Neutrophil (primary cell): ENCODE results near the gene GBP1.
"Not testable (repeated sequence)": the region's sequence is repeated elsewhere in the genome, so short reads cannot be mapped to it uniquely, and the experiment has no call there.

ENCODE experiments used
- H3K27ac ChIP-seq: fragments of 200-600 bp; sonication (generic); 2 replicates; pipeline ENCODE4 v1.5.1; 2016; ENCODE audit warnings: mild to moderate bottlenecking, moderate library complexity
- H3K27me3 ChIP-seq: fragments of 200-600 bp; sonication (generic); 2 replicates; pipeline ENCODE4 v1.6.0; 2016; ENCODE audit warnings: mild to moderate bottlenecking
- H3K36me3 ChIP-seq: fragments of 200-600 bp; sonication (generic); 2 replicates; pipeline ENCODE4 v1.5.1; 2017
- H3K4me1 ChIP-seq, 2 experiments: fragments of 200-600 bp in 1 of 2; sonication (generic) in 1 of 2; 1 replicate in 1 of 2; 2 replicates in 1 of 2; pipeline versions ENCODE4 v1.5.1 to v1.6.1; 2013 to 2016; ENCODE audit warnings: low read depth in 1 of 2, low read length in 1 of 2, mild to moderate bottlenecking in 1 of 2, moderate library complexity in 1 of 2; ENCODE audit not compliant: control insufficient read depth in 1 of 2, insufficient read depth in 1 of 2
- H3K4me3 ChIP-seq, 2 experiments: fragments of 200-600 bp in 1 of 2; sonication (generic) in 1 of 2; 1 replicate in 1 of 2; 2 replicates in 1 of 2; pipeline ENCODE4 v1.5.1; 2013 to 2016; ENCODE audit warnings: low read depth in 1 of 2, low read length in 1 of 2, mild to moderate bottlenecking in 1 of 2, moderate library complexity in 1 of 2
- H3K9me3 ChIP-seq: fragments of 200-600 bp; sonication (generic); 2 replicates; pipeline ENCODE4 v1.5.1; 2016
- CTCF ChIP-seq: fragments of 200-600 bp; sonication (generic); IDR thresholded peaks from 2 replicates; pipeline ENCODE4 v1.5.1; 2016; ENCODE audit warnings: antibody characterized with exemption

GBP1 gene

DNA sequence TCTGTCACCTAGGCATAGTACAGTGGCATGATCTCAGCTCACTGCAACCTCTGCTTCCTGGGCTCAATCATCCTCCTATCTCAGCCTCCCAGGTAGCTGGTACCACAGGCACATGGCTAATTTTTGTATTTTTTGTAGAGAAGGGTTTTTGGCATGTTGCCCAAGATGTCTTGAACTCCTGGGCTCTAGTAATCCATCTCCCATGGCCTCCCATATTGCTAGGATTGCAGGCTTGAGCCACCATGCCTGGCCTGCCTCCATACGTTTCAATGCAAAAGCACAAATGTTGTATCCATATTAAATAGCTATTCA, 24.7 kb downstream of the GBP1 start:
- Histone ChIP-seq H3K4me1 (no peaks in the 10 kb centered on the region), H3K4me3 (no peak overlapping the region), H3K9me3 (no peaks in the 10 kb centered on the region), H3K36me3 (no peaks in the 10 kb centered on the region), H3K27me3 (no peaks in the 10 kb centered on the region), H3K27ac (no peak overlapping the region)
- TF ChIP-seq CTCF: no peak

- Histone ChIP-seq H3K27ac (no peak overlapping the region), H3K4me1 (no peaks in the 10 kb centered on the region), H3K27me3 (no peaks in the 10 kb centered on the region), H3K36me3 (no peaks in the 10 kb centered on the region), H3K4me3 (no peak overlapping the region), H3K9me3 (no peaks in the 10 kb centered on the region)
- no peak for TF ChIP-seq CTCF
Measured at GRCh38 chr1:89037186-89037585, 27.8 kb downstream of the GBP1 start.

- Histone ChIP-seq H3K4me1 (no peaks in the 10 kb centered on the region), H3K27me3 (no peaks in the 10 kb centered on the region), H3K9me3 (no peaks in the 10 kb centered on the region), H3K27ac (no peak overlapping the region), H3K4me3 (no peak overlapping the region), H3K36me3 (no peaks in the 10 kb centered on the region)
- TF ChIP-seq CTCF: no peak
Measured at GRCh38 chr1:89035080-89035479, 29.9 kb downstream of the GBP1 start.

- not testable (repeated sequence) for H3K27ac ChIP-seq, H3K27me3 ChIP-seq, H3K4me3 ChIP-seq, H3K4me1 ChIP-seq, H3K9me3 ChIP-seq, H3K36me3 ChIP-seq
Measured at GRCh38 chr1:89034004-89034403, 31.0 kb downstream of the GBP1 start.

GRCh38 chr1:89029051-89029450, 36.0 kb downstream of the GBP1 start:
- not testable (repeated sequence) for H3K36me3 ChIP-seq, H3K4me1 ChIP-seq, H3K4me3 ChIP-seq, H3K9me3 ChIP-seq, H3K27ac ChIP-seq, H3K27me3 ChIP-seq

GRCh38 chr1:89025928-89026327, 39.1 kb downstream of the GBP1 start:
- no peak overlapping the region for H3K4me3 ChIP-seq
- H3K27ac ChIP-seq: no peak overlapping the region
- H3K9me3 ChIP-seq: no peaks in the 10 kb centered on the region
- H3K27me3 ChIP-seq: no peaks in the 10 kb centered on the region
- H3K4me1 ChIP-seq: peaks cover 15 to 16% of the 10 kb centered on the region in 2 experiments
- no peaks in the 10 kb centered on the region for H3K36me3 ChIP-seq
- no peak for TF ChIP-seq CTCF

DNA sequence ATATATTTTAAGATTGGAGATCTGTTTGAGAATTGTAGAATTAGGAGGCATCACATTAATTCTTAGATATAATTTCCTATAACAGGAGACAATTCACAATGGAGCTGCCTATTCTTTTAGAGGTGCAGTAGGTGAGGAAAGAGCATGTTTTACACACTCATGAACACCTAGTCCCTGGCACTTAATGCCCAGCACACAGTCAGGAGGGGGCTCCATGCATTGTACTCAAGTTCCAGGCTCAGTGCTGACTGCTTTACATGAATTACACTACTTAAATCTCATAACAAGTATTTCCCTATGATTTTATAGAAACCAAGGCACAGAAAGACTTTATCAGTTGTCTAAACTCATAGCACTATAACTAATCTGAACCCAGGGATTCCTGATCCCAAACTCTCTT, 42.0 kb downstream of the GBP1 start:
- no peaks in the 10 kb centered on the region for H3K36me3 ChIP-seq
- peak overlapping the region; percentile 41 to 62 for H3K4me3 ChIP-seq
- TF ChIP-seq CTCF: no peak
- peak overlapping the region; percentile 71 for H3K27ac ChIP-seq
- H3K9me3 ChIP-seq: no peaks in the 10 kb centered on the region
- H3K4me1 ChIP-seq: peaks cover 15 to 16% of the 10 kb centered on the region in 2 experiments
- H3K27me3 ChIP-seq: no peaks in the 10 kb centered on the region
